A673 (cell line): ENCODE data around the gene IKZF3. TPM values are rescaled to one million over a fixed set of nuclear protein-coding genes. Genes with fewer than 3 reads are reported as not detected.

Experiments used
- BruUV-seq: library from RNA; stranded (reverse); fragments of 400-500 nt; replicated peaks from 2 replicates; lab custom pipeline; 2021; lab: Mats Ljungman, UMichigan
- CTCF ChIA-PET: fragments of 300-600 bp; sonication (Branson Sonifier 250); formaldehyde crosslinking; loops from one replicate; lab custom pipeline; 2022; ENCODE audit warnings: antibody characterized with exemption; lab: Charles Lee
- POLR2A ChIA-PET: fragments of 300-600 bp; sonication (Branson Sonifier 250); formaldehyde crosslinking; loops from one replicate; lab custom pipeline; 2022; ENCODE audit warnings: antibody characterized with exemption; ENCODE audit not compliant: low non-redundant PET; lab: Charles Lee
- DNase-seq: peaks from one replicate; pipeline ENCODE4 v3.0.0-alpha.2; 2015; ENCODE audit warnings: low spot score
- H3K27ac ChIP-seq: fragments of 200-600 bp; sonication (generic); 2 replicates; pipeline ENCODE4 v1.5.1; 2016; ENCODE audit warnings: mixed run types, low read depth, mild to moderate bottlenecking, mixed read lengths, antibody characterized with exemption, low read length; ENCODE audit not compliant: poor library complexity, severe bottlenecking
- H3K27me3 ChIP-seq: fragments of 200-600 bp; sonication (generic); replicated peaks from 2 replicates; pipeline ENCODE4 v1.6.1; 2017; ENCODE audit warnings: mixed run types, low read depth, mild to moderate bottlenecking, mixed read lengths, antibody characterized with exemption, low read length; ENCODE audit not compliant: insufficient read depth, poor library complexity
- H3K36me3 ChIP-seq: fragments of 200-600 bp; sonication (generic); 2 replicates; pipeline ENCODE4 v1.6.1; 2016; ENCODE audit warnings: mixed run types, mild to moderate bottlenecking, mixed read lengths, antibody characterized with exemption, low read length; ENCODE audit not compliant: insufficient read depth, poor library complexity, severe bottlenecking
- H3K4me1 ChIP-seq: fragments of 200-600 bp; sonication (generic); 2 replicates; pipeline ENCODE4 v1.6.1; 2017; ENCODE audit warnings: mixed run types, mild to moderate bottlenecking, mixed read lengths, antibody characterized with exemption, low read length; ENCODE audit not compliant: insufficient read depth, poor library complexity, severe bottlenecking
- H3K4me3 ChIP-seq: fragments of 200-600 bp; sonication (generic); 2 replicates; pipeline ENCODE4 v1.5.1; 2016; ENCODE audit warnings: low read depth, mixed run types, mild to moderate bottlenecking, mixed read lengths, low read length; ENCODE audit not compliant: poor library complexity, severe bottlenecking
- H3K9me3 ChIP-seq: fragments of 200-600 bp; sonication (generic); 2 replicates; pipeline ENCODE4 v1.6.1; 2016; ENCODE audit warnings: mixed run types, low read depth, mild to moderate bottlenecking, mixed read lengths, antibody characterized with exemption, low read length; ENCODE audit not compliant: poor library complexity, severe bottlenecking
- EZH2 ChIP-seq: fragments of 200-600 bp; sonication (generic); IDR thresholded peaks from 2 replicates; pipeline ENCODE4 v1.6.1; 2017; ENCODE audit warnings: borderline replicate concordance, low read depth, mild to moderate bottlenecking, mixed read lengths, antibody characterized with exemption, low read length; ENCODE audit not compliant: poor library complexity, severe bottlenecking
- intact Hi-C: fragments of 100-400 bp; cut with micrococcal nuclease; formaldehyde crosslinking; loops from one replicate; pipeline ENCODE4 v1.10.0; 2022; ENCODE audit not compliant: unreplicated experiment
- total RNA-seq: library from RNA; stranded (reverse); gene quantifications from 2 replicates; pipeline ENCODE4 v1.2.3, GENCODE V29; 2021
- TF ChIP-seq, protein P1 (sequence below): fragments of 300-800, 200-600 bp; sonication (generic); conservative IDR thresholded peaks from 2 replicates; pipeline ENCODE4 v1.5.1; 2017; ENCODE audit warnings: low read depth, mild to moderate bottlenecking, antibody characterized with exemption, low read length, moderate library complexity, mixed read lengths

Gene IKZF3
- total RNA-seq, 1 experiment from 2014 or later = not detected

- ChIA-PET CTCF (no interaction called here), POLR2A (no interaction called here)
- BruUV-seq = no TSS peak
- H3K27me3 ChIP-seq = no peaks in the 10 kb centered on the region
- H3K27ac ChIP-seq = no peak overlapping the region
- no peak overlapping the region for H3K4me3 ChIP-seq
- H3K9me3 ChIP-seq = no peaks in the 10 kb centered on the region
- DNase-seq = no peak
- TF ChIP-seq EZH2 = no peak
- intact Hi-C loops = no loop called here
- H3K36me3 ChIP-seq = no peaks in the 10 kb centered on the region
- H3K4me1 ChIP-seq = no peaks in the 10 kb centered on the region
These were observed 142.0 kb downstream of the IKZF3 start for GRCh38 chr17:39722104-39722503.

GRCh38 chr17:39719563-39720355 lies 144.4 kb downstream of the IKZF3 start:
- H3K9me3 ChIP-seq = no peaks in the 10 kb centered on the region
- no peaks in the 10 kb centered on the region for H3K27me3 ChIP-seq
- H3K4me1 ChIP-seq = no peaks in the 10 kb centered on the region
- no peak for DNase-seq
- BruUV-seq = no TSS peak
- no peak for TF ChIP-seq EZH2
- intact Hi-C loops = no loop called here
- H3K36me3 ChIP-seq = no peaks in the 10 kb centered on the region
- CTCF ChIA-PET = interaction anchor here (0.9 kb wide), 1 partner anchor 98 kb away, joined by 5 read pairs; no protein-coding TSS in a partner anchor
- no peak overlapping the region for H3K4me3 ChIP-seq
- POLR2A ChIA-PET = no interaction called here
- H3K27ac ChIP-seq = no peak overlapping the region

- Histone ChIP-seq H3K36me3 (no peaks in the 10 kb centered on the region), H3K9me3 (no peaks in the 10 kb centered on the region), H3K27me3 (no peaks in the 10 kb centered on the region), H3K27ac (no peak overlapping the region), H3K4me1 (no peaks in the 10 kb centered on the region), H3K4me3 (no peak overlapping the region)
- no peak for TF ChIP-seq EZH2
- TF ChIP-seq, protein P1, sequence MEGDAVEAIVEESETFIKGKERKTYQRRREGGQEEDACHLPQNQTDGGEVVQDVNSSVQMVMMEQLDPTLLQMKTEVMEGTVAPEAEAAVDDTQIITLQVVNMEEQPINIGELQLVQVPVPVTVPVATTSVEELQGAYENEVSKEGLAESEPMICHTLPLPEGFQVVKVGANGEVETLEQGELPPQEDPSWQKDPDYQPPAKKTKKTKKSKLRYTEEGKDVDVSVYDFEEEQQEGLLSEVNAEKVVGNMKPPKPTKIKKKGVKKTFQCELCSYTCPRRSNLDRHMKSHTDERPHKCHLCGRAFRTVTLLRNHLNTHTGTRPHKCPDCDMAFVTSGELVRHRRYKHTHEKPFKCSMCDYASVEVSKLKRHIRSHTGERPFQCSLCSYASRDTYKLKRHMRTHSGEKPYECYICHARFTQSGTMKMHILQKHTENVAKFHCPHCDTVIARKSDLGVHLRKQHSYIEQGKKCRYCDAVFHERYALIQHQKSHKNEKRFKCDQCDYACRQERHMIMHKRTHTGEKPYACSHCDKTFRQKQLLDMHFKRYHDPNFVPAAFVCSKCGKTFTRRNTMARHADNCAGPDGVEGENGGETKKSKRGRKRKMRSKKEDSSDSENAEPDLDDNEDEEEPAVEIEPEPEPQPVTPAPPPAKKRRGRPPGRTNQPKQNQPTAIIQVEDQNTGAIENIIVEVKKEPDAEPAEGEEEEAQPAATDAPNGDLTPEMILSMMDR = no peak
- DNase-seq = no peak
- BruUV-seq = no TSS peak
- POLR2A ChIA-PET = no interaction called here
- CTCF ChIA-PET = no interaction called here
- intact Hi-C loops = no loop called here
These were observed 146.5 kb downstream of the IKZF3 start for GRCh38 chr17:39717660-39718059.

DNA sequence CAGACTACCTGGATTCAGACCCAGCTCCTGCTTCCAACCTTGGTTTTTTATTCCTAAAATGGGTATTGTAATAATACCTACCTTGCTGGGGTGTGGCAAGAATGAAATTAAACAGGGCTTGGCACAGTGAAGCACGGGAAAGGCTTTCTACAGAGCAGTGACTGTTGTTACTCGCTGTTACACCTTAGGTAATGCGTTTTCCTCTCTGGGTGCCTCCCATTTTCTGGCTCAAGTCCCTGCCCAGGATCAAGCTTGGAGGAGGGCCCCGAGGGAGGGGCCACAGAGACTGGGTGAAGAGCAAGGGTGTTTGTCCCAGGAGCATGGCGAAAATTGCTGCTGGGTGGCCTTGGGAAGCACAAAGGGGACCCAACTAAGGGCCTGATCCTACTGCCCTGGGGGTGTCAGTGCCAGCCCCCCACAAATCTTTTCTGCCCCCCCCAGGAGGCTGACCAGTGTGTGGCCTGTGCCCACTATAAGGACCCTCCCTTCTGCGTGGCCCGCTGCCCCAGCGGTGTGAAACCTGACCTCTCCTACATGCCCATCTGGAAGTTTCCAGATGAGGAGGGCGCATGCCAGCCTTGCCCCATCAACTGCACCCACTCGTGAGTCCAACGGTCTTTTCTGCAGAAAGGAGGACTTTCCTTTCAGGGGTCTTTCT lies 147.1 kb downstream of the IKZF3 start:
- BruUV-seq = no TSS peak
- TF ChIP-seq, protein P1 = no peak
- no peak overlapping the region for H3K4me3 ChIP-seq
- H3K27me3 ChIP-seq = no peaks in the 10 kb centered on the region
- intact Hi-C loops = no loop called here
- H3K4me1 ChIP-seq = no peaks in the 10 kb centered on the region
- no peak overlapping the region for H3K27ac ChIP-seq
- no peaks in the 10 kb centered on the region for H3K9me3 ChIP-seq
- POLR2A ChIA-PET = no interaction called here
- CTCF ChIA-PET = no interaction called here
- no peaks in the 10 kb centered on the region for H3K36me3 ChIP-seq
- no peak for DNase-seq
